Peyer's patch (tissue), 4 donors: ENCODE results near the gene ABHD6.
"Not testable (repeated sequence)": the region's sequence is repeated elsewhere in the genome, so short reads cannot be mapped to it uniquely, and the experiment has no call there.

ENCODE experiments used
- POLR2A ChIP-seq, 2 donors: fragments of 450-650 bp; IDR thresholded peaks; one replicate each; pipeline ENCODE4 v1.5.1; 2017; ENCODE audit warnings: antibody characterized with exemption in 2 of 2, mild to moderate bottlenecking in 2 of 2, moderate library complexity in 2 of 2
- TF ChIP-seq, protein P1 (sequence below), 6 experiments: fragments of 450-650 bp in 4 of 6; fragments of 200-600 bp in 2 of 6; sonication (generic) in 1 of 6; IDR thresholded peaks; one replicate each; pipeline ENCODE4 v1.5.1; 2017 to 2019; ENCODE audit warnings: antibody characterized with exemption in 6 of 6, mild to moderate bottlenecking in 3 of 6, moderate library complexity in 1 of 6

DNA sequence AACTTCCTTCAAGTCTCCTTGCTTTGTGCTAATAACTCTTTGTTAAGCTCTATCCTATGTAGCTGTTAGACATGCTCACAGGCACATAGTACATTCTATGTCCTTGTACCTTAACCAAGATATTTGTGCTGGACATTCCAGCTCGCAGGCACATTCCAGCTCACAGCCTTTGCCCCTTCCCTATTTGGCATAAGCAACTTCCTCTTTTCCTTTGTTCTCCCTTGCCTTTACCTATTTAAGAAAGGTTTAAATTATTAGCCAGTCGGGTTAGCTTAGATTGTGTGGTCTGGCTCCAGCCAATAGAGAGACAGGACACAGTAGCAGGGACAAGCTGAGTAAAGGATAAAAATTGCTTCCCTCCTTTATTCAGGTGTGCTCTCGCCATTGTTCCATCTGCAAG, 36.1 kb upstream of the ABHD6 start:
- TF ChIP-seq, protein P1, sequence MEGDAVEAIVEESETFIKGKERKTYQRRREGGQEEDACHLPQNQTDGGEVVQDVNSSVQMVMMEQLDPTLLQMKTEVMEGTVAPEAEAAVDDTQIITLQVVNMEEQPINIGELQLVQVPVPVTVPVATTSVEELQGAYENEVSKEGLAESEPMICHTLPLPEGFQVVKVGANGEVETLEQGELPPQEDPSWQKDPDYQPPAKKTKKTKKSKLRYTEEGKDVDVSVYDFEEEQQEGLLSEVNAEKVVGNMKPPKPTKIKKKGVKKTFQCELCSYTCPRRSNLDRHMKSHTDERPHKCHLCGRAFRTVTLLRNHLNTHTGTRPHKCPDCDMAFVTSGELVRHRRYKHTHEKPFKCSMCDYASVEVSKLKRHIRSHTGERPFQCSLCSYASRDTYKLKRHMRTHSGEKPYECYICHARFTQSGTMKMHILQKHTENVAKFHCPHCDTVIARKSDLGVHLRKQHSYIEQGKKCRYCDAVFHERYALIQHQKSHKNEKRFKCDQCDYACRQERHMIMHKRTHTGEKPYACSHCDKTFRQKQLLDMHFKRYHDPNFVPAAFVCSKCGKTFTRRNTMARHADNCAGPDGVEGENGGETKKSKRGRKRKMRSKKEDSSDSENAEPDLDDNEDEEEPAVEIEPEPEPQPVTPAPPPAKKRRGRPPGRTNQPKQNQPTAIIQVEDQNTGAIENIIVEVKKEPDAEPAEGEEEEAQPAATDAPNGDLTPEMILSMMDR (IDR thresholded peaks at IDR 0.05): not testable (repeated sequence)
- TF ChIP-seq POLR2A (IDR thresholded peaks at IDR 0.05): not testable (repeated sequence)
